Activated CD4-positive, alpha-beta memory T cell treated with anti-CD3 and anti-CD28 coated beads, Interleukin-2, amount 10 ng/mL, durations not matched to agents 7 days and 5 days (primary cell): ENCODE results near the gene CCR4. TPM values are rescaled to one million over a fixed set of nuclear protein-coding genes. Genes with fewer than 3 reads are reported as not detected.

Source experiments
- total RNA-seq, 2 experiments: library from RNA; stranded (reverse); gene quantifications; one replicate each; pipeline ENCODE4 v1.2.3, GENCODE V29; 2021

The CCR4 gene
- total RNA-seq, 2 experiments from 2014 or later, result 117 to 118 TPM

Other genes with a start within 250 kb of the CCR4 start
- gene TRIM71, start 133.6 kb upstream of the CCR4 start, total RNA-seq, result not detected
- gene GLB1, start 145.5 kb downstream of the CCR4 start, total RNA-seq, result 10 to 100 TPM; 50.0 to 51.7 TPM
- gene TMPPE, start 145.5 kb downstream of the CCR4 start, total RNA-seq, result 1 to 10 TPM; 9.1 to 9.7 TPM
- 10 to 100 TPM; 40.9 to 42.6 TPM for gene CRTAP, start 162.4 kb downstream of the CCR4 start, total RNA-seq